Left lung (tissue), 10 donors: ENCODE data around the gene IGFALS. TPM values are rescaled to one million over a fixed set of nuclear protein-coding genes. Genes with fewer than 3 reads are reported as not detected.

Experiments
- ATAC-seq: fragments of 200-7000 bp; cut with Tn5 transposase; one replicate; pipeline ENCODE4 v1.9.1; 2020; ENCODE audit warnings: moderate library complexity
- DNase-seq, 4 donors: peaks; one replicate each; pipeline ENCODE4 v3.0.0-alpha.2; 2013 to 2020
- H3K27ac ChIP-seq, 2 donors: fragments of 200-600 bp; sonication (generic) in 1 of 2; one replicate each; pipeline versions ENCODE4 v1.5.0 to v1.8.0; 2020 to 2021
- H3K27me3 ChIP-seq, 2 donors: fragments of 200-600 bp; sonication (generic) in 1 of 2; one replicate each; pipeline versions ENCODE4 v1.5.0 to v1.8.0; 2020 to 2021
- H3K36me3 ChIP-seq, 2 donors: fragments of 200-600 bp; sonication (generic) in 1 of 2; one replicate each; pipeline versions ENCODE4 v1.5.0 to v1.8.0; 2020 to 2021
- H3K4me1 ChIP-seq, 2 donors: fragments of 200-600 bp; one replicate each; pipeline ENCODE4 v1.8.0; 2021
- H3K4me3 ChIP-seq, 2 donors: fragments of 200-600 bp; sonication (generic) in 1 of 2; one replicate each; pipeline versions ENCODE4 v1.5.0 to v1.8.0; 2020 to 2021; ENCODE audit warnings: mild to moderate bottlenecking in 1 of 2
- H3K9me3 ChIP-seq, 2 donors: fragments of 200-600 bp; sonication (generic) in 1 of 2; one replicate each; pipeline versions ENCODE4 v1.5.0 to v1.8.0; 2020 to 2021
- intact Hi-C, 2 donors: fragments of 100-400 bp; cut with DNase I; formaldehyde crosslinking; loops; one replicate each; pipeline versions ENCODE4 v1.11.2 to v1.14.2; 2022
- polyA plus RNA-seq, 6 donors: library from polyadenylated mRNA; unstranded; fragments of 120-200 nt; gene quantifications; one replicate each; pipeline ENCODE4 v1.2.1, GENCODE V29; 2013; ENCODE audit not compliant: insufficient read length in 6 of 6
- total RNA-seq, 2 donors: library from RNA; stranded (reverse); fragmentation: NEBNext Ultra II Directional; extraction: Animal tissue kit (Norgen Biotek cat#: 25700); gene quantifications; one replicate each; pipeline ENCODE4 v1.2.1, GENCODE V29; 2021
- TF ChIP-seq, protein P1 (sequence below), 2 donors: fragments of 200-600 bp; sonication (generic) in 1 of 2; IDR thresholded peaks; one replicate each; pipeline versions ENCODE4 v1.5.0 to v1.8.0; 2021; ENCODE audit warnings: antibody characterized with exemption in 2 of 2
- donor health status: DM: no; HTN: yes; CAD: no.
- donor health status: DM: no; HTN: no; CAD: no.

IGFALS gene
- total and polyA plus RNA-seq, 8 donors = 0.37 to 3.3 (median 2.4) TPM

DNA sequence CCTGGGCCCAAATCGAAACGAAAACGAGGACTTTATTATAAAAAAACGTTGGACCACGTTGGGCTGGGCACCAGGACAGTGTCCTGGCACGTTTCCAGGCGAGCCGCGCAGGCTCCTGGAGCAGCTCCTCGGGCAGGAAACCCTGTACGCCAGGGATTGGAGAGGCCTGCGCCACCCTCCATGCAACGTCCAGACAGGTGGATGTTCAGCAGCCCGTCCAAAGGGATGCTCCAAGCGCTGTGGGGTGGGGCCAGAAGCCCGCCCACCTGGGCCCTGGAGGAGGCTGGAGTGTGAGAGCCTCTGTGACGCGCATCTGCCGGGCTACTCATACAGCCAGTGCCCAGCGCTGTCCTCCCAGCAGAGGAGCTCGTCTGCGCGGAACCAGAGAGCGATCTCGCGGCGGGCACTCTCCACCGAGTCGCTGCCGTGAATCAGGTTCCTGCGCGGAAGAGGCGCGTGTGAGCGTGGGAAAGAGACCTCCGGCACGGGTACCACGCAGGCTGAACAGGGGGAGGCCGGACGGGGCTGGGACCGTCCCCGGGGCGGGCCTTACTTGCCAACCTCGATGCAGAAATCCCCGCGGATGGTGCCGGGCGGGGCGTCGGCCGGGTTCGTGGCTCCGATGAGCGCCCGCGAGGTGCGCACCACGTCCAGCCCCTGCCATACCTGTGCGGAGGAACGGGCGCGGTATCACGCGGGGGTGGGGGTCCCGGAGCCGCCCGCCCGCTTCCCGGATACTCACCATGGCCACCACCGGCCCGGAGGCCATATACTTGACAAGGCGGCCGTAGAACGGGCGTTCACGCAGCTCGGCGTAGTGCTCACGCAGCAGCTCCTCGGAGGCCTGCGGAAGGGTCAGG, 22.9 kb downstream of the IGFALS start:
- H3K27me3 ChIP-seq = no peaks in the 10 kb centered on the region
- peaks cover 24 to 47% of the 10 kb centered on the region in 2 donors for H3K4me1 ChIP-seq
- H3K27ac ChIP-seq = peak overlapping the region; percentile 62 to 93
- TF ChIP-seq, protein P1, sequence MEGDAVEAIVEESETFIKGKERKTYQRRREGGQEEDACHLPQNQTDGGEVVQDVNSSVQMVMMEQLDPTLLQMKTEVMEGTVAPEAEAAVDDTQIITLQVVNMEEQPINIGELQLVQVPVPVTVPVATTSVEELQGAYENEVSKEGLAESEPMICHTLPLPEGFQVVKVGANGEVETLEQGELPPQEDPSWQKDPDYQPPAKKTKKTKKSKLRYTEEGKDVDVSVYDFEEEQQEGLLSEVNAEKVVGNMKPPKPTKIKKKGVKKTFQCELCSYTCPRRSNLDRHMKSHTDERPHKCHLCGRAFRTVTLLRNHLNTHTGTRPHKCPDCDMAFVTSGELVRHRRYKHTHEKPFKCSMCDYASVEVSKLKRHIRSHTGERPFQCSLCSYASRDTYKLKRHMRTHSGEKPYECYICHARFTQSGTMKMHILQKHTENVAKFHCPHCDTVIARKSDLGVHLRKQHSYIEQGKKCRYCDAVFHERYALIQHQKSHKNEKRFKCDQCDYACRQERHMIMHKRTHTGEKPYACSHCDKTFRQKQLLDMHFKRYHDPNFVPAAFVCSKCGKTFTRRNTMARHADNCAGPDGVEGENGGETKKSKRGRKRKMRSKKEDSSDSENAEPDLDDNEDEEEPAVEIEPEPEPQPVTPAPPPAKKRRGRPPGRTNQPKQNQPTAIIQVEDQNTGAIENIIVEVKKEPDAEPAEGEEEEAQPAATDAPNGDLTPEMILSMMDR (IDR thresholded peaks at IDR 0.05) = no peak
- H3K36me3 ChIP-seq = peaks cover 0 to 49% of the 10 kb centered on the region in 2 donors
- peak; percentile 7 for ATAC-seq
- DNase-seq = peak in 2 of 4 donors; percentile 40 to 61
- no peaks in the 10 kb centered on the region for H3K9me3 ChIP-seq
- intact Hi-C loops = no loop called here
- H3K4me3 ChIP-seq = peak overlapping the region; percentile 86 to 93

DNA sequence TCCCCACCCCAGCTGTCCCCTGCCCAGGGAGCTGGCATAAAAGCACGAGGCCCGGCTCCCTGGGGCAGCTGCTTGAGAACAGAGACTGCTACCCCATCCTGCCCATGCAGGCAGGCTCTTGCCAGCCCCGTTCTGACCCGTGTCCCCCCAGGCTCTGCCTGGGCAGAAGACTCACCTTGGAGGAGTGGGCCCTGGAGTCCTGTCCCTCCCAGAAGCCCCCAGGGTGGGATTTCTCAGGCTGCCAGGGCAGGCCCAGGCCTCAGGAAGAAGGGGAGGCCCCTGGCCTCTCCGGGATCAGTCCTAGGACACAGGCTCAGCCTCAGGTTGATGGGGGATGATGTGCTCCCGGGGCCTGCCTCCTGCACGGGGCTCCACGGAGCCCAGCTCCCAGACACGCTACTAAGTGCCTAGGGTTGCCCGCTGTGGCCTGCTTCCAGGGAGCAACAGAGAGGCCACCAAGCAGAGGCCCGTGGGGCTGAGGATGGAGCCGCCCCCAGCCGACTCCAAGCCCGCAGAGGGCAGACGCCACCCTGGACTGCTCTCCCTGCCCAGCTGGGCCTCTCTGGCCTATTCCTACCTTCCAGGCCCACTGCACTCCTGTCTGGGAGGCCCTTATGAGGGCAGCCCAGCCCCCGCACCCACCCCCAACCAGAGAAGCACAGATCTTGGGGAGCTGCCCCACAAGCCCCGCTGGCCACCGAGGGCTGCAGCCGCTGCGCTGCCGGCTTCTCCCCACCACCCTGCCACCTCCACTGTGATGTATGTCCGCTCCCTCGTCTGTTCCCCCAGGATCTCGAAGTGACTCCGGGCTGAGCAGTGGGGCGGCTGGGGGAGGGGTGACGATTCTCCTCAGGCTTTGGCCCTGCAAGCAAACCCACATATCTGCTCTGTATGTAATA, 23.9 kb downstream of the IGFALS start:
- Histone ChIP-seq H3K4me1 (peaks cover 23 to 39% of the 10 kb centered on the region in 2 donors), H3K27ac (peak overlapping the region; percentile 62 to 93), H3K9me3 (no peaks in the 10 kb centered on the region), H3K36me3 (peaks cover 0 to 50% of the 10 kb centered on the region in 2 donors), H3K27me3 (no peaks in the 10 kb centered on the region), H3K4me3 (no peak overlapping the region)
- intact Hi-C loops = no loop called here
- ATAC-seq (no peak), DNase-seq (no peak)
- TF ChIP-seq, protein P1 (IDR thresholded peaks at IDR 0.05) = no peak

DNA sequence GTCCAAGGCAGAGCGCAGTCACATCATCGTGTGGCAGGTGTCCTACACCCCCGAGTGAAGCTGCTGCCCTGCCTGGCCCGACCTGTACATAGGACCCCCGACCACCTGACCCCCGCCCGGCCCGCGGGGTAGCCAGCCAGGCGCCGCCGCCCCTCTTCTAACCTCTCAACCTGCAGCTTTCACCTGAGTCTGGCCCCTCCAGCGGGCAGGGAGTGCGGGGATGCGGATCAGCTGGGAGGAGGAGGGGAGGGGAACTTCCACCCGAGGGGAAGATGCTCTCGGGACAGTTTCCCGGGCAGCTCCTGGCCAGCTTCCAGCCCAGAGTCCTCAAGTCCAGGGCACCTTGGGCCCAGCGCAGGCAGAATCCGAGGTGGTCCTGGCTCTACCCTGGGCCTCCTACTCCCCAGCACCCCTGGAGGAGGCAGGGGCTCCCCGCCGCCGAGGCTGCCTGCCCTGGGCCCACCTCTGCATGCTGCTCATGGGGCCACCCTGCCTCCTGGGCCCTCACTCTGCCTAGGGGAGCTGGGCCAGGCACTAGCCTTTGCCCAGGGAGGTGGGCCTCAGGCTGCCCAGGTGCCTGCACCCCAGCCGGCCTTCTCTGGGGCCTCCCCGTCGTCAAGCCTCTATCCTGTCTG, 24.6 kb downstream of the IGFALS start:
- Histone ChIP-seq H3K27me3 (no peaks in the 10 kb centered on the region), H3K4me3 (no peak overlapping the region), H3K27ac (no peak overlapping the region), H3K36me3 (peaks cover 0 to 57% of the 10 kb centered on the region in 2 donors), H3K4me1 (peaks cover 16 to 31% of the 10 kb centered on the region in 2 donors), H3K9me3 (no peaks in the 10 kb centered on the region)
- DNase-seq = no peak
- TF ChIP-seq, protein P1 (IDR thresholded peaks at IDR 0.05) = no peak
- intact Hi-C loops = no loop called here
- no peak for ATAC-seq

DNA sequence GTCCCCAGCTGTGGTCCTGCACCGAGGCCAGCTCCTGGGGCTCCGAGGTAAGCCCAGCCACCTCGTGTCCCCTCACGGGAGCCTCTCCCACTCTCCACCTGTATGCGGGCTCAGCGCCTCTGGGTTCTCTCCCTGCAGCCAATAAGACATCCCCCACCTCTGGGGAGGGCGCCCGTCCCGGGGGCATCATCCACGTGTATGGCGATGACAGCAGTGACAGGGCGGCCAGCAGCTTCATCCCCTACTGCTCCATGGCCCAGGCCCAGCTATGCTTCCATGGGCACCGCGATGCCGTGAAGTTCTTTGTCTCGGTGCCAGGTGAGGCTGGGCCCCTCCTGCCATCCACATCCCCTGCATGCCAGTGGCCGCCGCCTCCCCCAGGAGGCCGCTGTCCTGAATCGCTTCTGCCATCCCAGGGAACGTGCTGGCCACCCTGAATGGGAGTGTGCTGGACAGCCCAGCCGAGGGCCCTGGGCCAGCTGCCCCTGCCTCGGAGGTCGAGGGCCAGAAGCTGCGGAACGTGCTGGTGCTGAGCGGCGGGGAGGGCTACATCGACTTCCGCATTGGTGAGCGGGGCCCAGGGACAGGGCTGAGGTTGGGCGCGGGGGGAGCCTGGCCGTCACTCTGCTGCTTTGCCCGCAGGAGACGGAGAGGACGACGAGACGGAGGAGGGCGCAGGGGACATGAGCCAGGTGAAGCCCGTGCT, 25.3 kb downstream of the IGFALS start:
- Histone ChIP-seq H3K4me3 (no peak overlapping the region), H3K4me1 (peaks cover 13 to 27% of the 10 kb centered on the region in 2 donors), H3K9me3 (no peaks in the 10 kb centered on the region), H3K27me3 (no peaks in the 10 kb centered on the region), H3K36me3 (peaks cover 0 to 64% of the 10 kb centered on the region in 2 donors), H3K27ac (no peak overlapping the region)
- TF ChIP-seq, protein P1 (IDR thresholded peaks at IDR 0.05) = no peak
- intact Hi-C loops = no loop called here
- ATAC-seq (no peak), DNase-seq (no peak)
